Measurements from ENCODE around the gene CACNA1H.
"Not testable (repeated sequence)": the region's sequence is repeated elsewhere in the genome, so short reads cannot be mapped to it uniquely, and the experiment has no call there.

CACNA1H gene

GRCh38 chr16:1269418-1269817, 116.5 kb downstream of the CACNA1H start:
- not testable (repeated sequence) for DNase-seq (ENCODE audit: low spot score)

GRCh38 chr16:1271380-1271723, 118.4 kb downstream of the CACNA1H start:
- no peak for DNase-seq (ENCODE audit: low spot score)

Data from hepatic stellate cell (primary cell).